Activated T-cell treated with anti-CD3 and anti-CD28 coated beads, Interleukin-2, amount 50 U/mL, for 48 hours (primary cell): ENCODE measurements around the gene CAPG.
"Not testable (repeated sequence)": the region's sequence is repeated elsewhere in the genome, so short reads cannot be mapped to it uniquely, and the experiment has no call there.

Experiments
- DNase-seq, 2 experiments: peaks; one replicate each; pipeline ENCODE4 v3.0.0-alpha.2; 2020

The CAPG gene

DNA sequence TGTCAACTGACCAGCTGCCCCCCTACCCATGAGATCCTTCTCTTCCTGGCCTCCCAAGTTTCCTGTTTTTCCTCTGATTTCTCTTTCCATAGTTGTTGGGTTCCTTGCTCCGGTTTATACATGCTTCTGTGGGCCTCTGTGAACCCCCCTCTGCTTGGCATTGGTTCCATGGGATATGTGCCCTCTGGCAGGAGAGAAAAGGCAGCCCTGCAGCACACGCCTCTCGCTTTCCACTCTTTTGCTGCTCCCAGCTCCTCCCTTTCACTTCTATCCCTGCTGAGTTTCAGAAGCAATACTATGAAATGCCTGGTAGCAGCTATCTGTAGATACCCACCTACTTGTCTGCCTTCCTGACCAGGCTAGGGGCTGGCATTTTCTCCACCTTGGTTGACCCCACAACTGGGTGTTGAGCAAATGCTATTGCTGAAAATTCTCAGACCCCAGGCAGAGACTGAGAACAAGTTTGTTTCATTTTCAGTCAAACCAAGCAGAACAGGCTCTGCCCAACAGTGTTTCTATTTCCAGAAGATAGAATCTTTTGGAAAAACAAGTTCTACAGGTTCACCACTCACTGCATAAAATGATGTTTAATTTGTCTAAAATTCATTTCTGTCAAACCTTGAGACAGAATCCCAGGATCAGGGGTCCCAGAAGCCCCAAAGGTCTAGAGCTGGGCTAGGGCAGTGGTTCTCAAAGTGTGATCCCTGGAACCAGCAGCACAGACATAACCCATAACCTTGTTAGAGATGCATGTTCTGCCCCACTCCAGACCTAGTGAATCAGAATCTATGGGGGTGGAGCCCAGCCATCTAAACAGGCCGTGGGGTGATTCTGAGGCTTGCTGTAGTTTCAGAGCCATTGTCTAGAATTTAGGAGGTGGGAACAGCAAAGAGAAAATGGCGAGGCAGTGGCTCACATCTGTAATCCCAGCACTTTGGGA is 13.4 kb downstream of the CAPG start:
- DNase-seq: no peak

GRCh38 chr2:85395912-85396475 is 14.2 kb downstream of the CAPG start:
- DNase-seq: no peak

GRCh38 chr2:85394976-85395375 is 15.2 kb downstream of the CAPG start:
- no peak for DNase-seq

- DNase-seq: no peak
These were observed 15.9 kb downstream of the CAPG start for GRCh38 chr2:85394261-85394681.

GRCh38 chr2:85393836-85394235 is 16.3 kb downstream of the CAPG start:
- DNase-seq: no peak

DNA sequence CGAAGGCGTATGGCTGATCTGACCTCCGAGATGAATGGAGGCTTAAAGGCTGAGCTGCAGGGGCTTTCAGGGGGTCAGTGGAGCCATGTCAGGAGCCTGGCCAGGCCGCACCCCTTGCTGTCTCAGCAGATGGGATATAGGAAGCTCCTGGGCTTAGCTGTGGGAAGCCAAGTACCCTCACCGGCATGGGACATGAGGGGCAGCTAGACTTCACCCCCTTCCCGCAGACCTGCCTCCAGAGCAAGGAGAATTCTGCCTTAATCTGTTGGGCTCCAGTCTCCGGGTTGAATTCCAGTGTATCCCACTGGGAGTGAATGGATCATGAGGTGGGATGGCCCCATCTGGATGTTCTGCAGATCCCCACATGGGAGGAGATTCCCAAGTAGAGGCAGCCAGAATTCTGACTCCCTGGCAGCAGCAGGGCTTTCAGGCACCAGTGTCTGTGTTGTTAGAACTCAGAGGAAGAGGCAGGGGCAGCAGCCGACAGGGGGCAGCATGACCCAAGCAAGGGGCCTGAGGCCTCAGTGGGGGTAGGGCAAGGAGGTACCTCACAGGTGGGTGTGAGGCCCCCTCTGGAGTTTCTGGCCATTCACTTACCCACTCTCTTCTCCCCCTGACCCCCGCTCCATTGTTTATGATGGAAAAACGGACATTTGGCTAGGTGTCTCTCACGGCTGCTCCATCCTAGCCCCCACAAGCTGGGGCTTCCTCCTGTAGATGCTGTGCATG is 19.1 kb downstream of the CAPG start:
- DNase-seq: peak; percentile 84 to 85

- DNase-seq: no peak
These were observed 21.2 kb downstream of the CAPG start for GRCh38 chr2:85388878-85389538.

DNA sequence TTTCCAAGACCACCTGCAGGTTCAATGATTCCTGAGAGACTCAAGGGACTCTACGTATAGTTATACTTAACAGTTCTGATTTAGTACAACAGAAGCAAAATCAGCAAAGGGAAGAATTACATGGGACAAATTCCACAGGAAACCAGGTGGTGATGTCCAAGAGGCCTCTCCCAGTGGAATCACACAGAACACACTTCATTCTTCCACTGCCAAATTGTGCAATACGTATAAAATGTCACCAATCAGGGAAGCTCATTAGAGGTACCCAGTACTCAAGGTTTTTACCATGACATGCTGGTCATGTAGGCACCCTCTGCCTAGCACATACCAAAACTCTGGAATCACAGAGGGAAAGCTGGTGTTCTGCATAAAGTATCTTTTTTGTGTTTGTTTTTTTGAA is 22.4 kb downstream of the CAPG start:
- no peak for DNase-seq

DNA sequence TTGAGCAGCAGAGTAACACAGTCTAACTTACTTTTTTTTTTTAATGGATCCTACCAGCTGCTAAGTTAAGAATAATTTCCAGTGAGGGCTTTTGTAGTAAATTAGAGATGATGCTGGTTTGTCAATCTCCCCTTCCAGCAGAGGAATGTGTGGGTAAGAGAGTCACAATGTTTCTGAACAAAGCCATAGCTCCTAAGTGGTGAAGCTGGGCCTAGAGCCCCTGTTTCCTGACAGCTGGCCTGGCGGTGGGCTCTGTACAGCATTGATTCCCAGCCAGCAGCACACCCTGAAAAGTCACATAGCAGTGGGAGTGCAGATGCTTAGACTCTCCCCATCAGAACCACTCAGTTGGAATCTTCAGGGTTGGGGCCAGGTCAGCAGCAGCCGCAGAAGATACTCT is 24.4 kb downstream of the CAPG start:
- no peak for DNase-seq

DNA sequence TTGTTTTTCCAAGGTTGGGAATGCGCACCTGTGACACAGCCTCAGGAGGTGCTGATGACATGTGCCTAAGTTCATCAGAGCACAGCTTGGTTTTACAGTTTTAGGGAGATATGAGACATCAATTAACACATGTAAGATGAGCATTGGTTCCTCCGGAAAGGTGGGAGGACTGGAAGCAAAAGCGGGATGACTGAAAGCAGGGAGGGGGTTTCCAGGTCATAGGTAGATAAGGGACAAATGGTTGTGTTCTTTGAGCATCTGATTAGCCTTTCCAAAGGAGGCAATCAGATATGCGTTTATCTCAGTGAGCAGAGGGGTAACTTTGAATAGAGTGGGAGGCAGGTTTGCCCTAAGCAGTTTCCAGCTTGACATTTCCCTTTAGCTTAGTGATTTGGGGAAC is 26.3 kb downstream of the CAPG start:
- DNase-seq: no peak

GRCh38 chr2:85383151-85383550 is 27.0 kb downstream of the CAPG start:
- DNase-seq: not testable (repeated sequence)

GRCh38 chr2:85380048-85380447 is 30.1 kb downstream of the CAPG start:
- DNase-seq: no peak

- DNase-seq: no peak
These were observed 31.9 kb downstream of the CAPG start for GRCh38 chr2:85378257-85378656.

- no peak for DNase-seq
These were observed 33.1 kb downstream of the CAPG start for GRCh38 chr2:85377083-85377482.

GRCh38 chr2:85376291-85377065 is 33.7 kb downstream of the CAPG start:
- DNase-seq: no peak

DNA sequence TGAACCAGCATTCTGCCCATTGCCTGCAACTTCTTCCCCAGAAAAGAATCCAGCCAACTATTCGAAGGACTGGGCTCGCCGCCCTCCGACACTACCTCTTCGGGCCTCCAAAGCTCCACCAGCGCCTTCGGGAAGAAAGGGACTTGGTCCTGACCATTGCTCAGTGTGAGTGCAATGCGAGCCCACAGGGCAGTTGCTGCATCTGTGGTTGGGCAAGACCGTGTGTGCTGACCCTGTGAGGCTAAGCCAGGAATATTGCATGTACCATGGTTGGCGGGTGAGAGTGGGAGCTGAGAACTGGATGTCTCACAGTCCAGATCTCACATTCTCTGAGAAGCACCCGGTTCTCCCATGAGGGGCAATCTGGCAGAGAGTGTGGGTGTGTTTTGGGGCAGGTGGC is 39.1 kb downstream of the CAPG start:
- DNase-seq: no peak

GRCh38 chr2:85369500-85369899 is 40.7 kb downstream of the CAPG start:
- DNase-seq: no peak

DNA sequence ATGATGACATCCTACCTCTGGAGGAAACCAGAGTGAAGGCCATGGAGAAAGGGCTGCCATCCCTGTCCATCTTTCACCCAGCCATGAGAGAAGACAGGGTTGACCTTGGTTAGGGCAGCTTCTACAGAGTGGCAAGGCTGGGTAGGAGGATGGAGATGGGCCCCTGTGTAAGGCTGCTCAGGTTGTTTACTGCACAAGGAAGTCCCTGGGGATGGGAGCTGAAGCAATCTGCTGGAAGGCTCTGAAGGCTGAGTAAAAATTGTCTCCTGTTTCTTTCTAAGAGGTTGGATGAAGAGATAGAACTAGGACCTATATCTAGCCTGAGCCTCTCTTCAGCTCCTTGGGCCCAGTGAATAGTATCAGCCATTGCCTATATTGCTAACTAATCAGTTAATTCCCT is 41.2 kb downstream of the CAPG start:
- no peak for DNase-seq

DNA sequence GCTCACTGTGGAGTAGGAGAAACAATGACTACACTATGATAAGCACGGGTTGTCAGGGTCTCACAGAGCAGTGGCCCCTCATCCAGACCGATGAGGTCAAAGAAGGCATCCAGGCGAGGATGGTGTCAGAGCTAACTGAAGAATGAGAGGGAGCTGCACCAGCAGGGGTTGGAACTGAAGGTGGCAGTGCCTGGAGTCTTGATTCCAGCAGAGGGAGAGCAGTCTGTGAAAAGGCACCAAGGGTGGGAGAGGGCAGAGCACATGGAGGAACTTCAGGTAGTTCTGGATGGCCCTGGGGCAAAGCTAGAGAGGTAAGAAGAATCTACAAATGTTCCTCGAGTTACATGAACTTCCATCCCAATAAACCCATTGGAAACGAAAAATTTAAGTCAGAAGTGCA is 43.0 kb downstream of the CAPG start:
- DNase-seq: no peak

- DNase-seq: not testable (repeated sequence)
These were observed 47.3 kb downstream of the CAPG start for GRCh38 chr2:85362653-85363387.

- DNase-seq: no peak
These were observed 52.4 kb downstream of the CAPG start for GRCh38 chr2:85357736-85358135.

GRCh38 chr2:85356186-85356585 is 54.0 kb downstream of the CAPG start:
- no peak for DNase-seq
